PFSK-1 (cell line): ENCODE measurements around the gene LMTK3. TPM values are rescaled to one million over a fixed set of nuclear protein-coding genes. Genes with fewer than 3 reads are reported as not detected.

Experiments
- FOXP2 ChIP-seq: optimal IDR thresholded peaks from 2 replicates; pipeline ENCODE3; 2011; ENCODE audit warnings: borderline replicate concordance, control low read depth, inconsistent platforms; ENCODE audit not compliant: insufficient read depth; ENCODE audit errors: extremely low read length, extremely low read depth
- POLR2AphosphoS5 ChIP-seq: IDR thresholded peaks from 2 replicates; pipeline ENCODE4 v1.6.1; 2012; ENCODE audit warnings: low read depth, mild to moderate bottlenecking, control low read depth, low read length, moderate library complexity
- REST ChIP-seq, 2 experiments: IDR thresholded peaks; 2 replicates each; pipeline versions ENCODE4 v1.6.1 to v1.8.0; 2011 to 2012; ENCODE audit warnings: low read depth in 2 of 2, low read length in 2 of 2, control low read depth in 1 of 2, inconsistent platforms in 1 of 2, mild to moderate bottlenecking in 1 of 2, moderate library complexity in 1 of 2; ENCODE audit not compliant: insufficient read depth in 1 of 2
- SIN3A ChIP-seq: IDR thresholded peaks from 2 replicates; pipeline ENCODE4 v1.6.1; 2012; ENCODE audit warnings: mild to moderate bottlenecking, low read length, moderate library complexity, borderline replicate concordance; ENCODE audit not compliant: insufficient read depth
- TAF1 ChIP-seq: IDR thresholded peaks from 2 replicates; pipeline ENCODE4 v1.6.1; 2012; ENCODE audit warnings: low read length, control low read depth, borderline replicate concordance; ENCODE audit not compliant: insufficient read depth
- polyA plus RNA-seq: library from polyadenylated mRNA; unstranded; fragments of >200 nt; gene quantifications from one replicate; pipeline ENCODE4 v1.2.1, GENCODE V29; 2012; ENCODE audit warnings: low read depth, missing spikeins; ENCODE audit not compliant: insufficient read length

Gene LMTK3
- polyA plus RNA-seq: 8.6 TPM

GRCh38 chr19:48511800-48512503, at the start of gene LMTK3:
Gene LMTK3, minus strand, starts transcription at chr19:48511835. Its CDS starts 259 bp downstream, at chr19:48511576.
- no peak for TF ChIP-seq TAF1
- no peak for TF ChIP-seq SIN3A
- no peak for TF ChIP-seq POLR2AphosphoS5
- TF ChIP-seq FOXP2: peak; percentile 60

GRCh38 chr19:48561412-48561811, 49.8 kb upstream of the LMTK3 start:
- TF ChIP-seq SIN3A: no peak
- no peak for TF ChIP-seq FOXP2
- TF ChIP-seq TAF1: no peak
- no peak for TF ChIP-seq POLR2AphosphoS5
- TF ChIP-seq REST (IDR thresholded peaks at IDR 0.05; ENCODE audit: insufficient read depth in 1 of 2, low read depth in 2 of 2, low read length in 2 of 2): no peak

GRCh38 chr19:48560095-48560530, 48.5 kb upstream of the LMTK3 start:
- TF ChIP-seq TAF1 (no peak), POLR2AphosphoS5 (no peak), REST (IDR thresholded peaks at IDR 0.05; ENCODE audit: insufficient read depth in 1 of 2, low read depth in 2 of 2, low read length in 2 of 2) (no peak), FOXP2 (no peak), SIN3A (no peak)

GRCh38 chr19:48558018-48558684, 46.5 kb upstream of the LMTK3 start:
- TF ChIP-seq REST (IDR thresholded peaks at IDR 0.05; ENCODE audit: insufficient read depth in 1 of 2, low read depth in 2 of 2, low read length in 2 of 2): no peak
- no peak for TF ChIP-seq SIN3A
- TF ChIP-seq TAF1: no peak
- TF ChIP-seq FOXP2: peak; percentile 67
- no peak for TF ChIP-seq POLR2AphosphoS5

- TF ChIP-seq TAF1 (no peak), POLR2AphosphoS5 (no peak), FOXP2 (no peak), SIN3A (no peak), REST (IDR thresholded peaks at IDR 0.05; ENCODE audit: insufficient read depth in 1 of 2, low read depth in 2 of 2, low read length in 2 of 2) (no peak)
These were observed 45.2 kb upstream of the LMTK3 start for GRCh38 chr19:48556825-48557224.
